ENCODE results near the gene PARVG. TPM values are rescaled to one million over a fixed set of nuclear protein-coding genes. Genes with fewer than 3 reads are reported as not detected.

PARVG gene
- total and polyA plus RNA-seq, 2 donors (not counting 3 experiments of a cell fraction or from before 2014, with no cell fraction given): 0.82 TPM; not detected in 1

DNA sequence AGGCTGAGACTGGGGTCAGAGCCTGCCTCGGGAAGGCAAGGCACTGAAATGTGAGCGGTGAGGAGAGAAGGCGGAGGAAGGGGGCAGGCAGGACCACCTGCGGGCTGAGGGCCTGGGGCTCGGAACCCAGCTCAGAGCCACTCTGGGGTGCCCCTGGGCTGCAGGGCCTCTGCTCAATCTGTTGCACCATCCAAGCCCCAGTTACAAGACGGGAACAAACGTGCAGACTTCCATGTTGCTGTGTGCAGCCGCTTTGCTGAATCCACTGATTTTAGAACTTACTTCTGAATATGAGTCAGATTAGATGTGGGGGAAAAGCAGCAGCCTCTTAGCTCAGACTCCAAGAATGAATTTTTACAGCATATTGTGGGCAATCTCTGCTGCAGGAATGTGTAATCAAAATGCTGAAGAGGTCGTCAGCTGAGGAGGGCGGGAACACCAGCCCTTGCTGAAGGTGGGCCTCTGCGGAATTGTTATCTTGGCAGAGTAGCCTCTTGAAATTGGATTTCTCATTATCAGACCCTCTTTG is 21.6 kb downstream of the PARVG start:
- Histone ChIP-seq H3K79me2 (ENCODE audit: control insufficient read depth, insufficient read depth, low read length) (no peaks in the 10 kb centered on the region), H3K9me1 (replicated peaks; ENCODE audit: control insufficient read depth, extremely low read depth, insufficient read depth, low read length) (no peaks in the 10 kb centered on the region), H2AFZ (ENCODE audit: low read depth, low read length) (no peak overlapping the region), H3K4me2 (ENCODE audit: insufficient read depth, low read length) (no peak overlapping the region), H3K4me1 (ENCODE audit: control insufficient read depth, extremely low read depth, insufficient read depth, low read length) (no peaks in the 10 kb centered on the region), H3K27ac (ENCODE audit: insufficient read depth, low read depth, low read length) (no peak overlapping the region), H3K4me3 (replicated peaks in 1 of 3; ENCODE audit: insufficient read depth in 1 of 3, low read depth in 1 of 3, low read length in 3 of 3) (no peak overlapping the region), H3K27me3 (ENCODE audit: control insufficient read depth in 2 of 2, insufficient read depth in 2 of 2, low read length in 2 of 2) (no peaks in the 10 kb centered on the region), H4K20me1 (replicated peaks; ENCODE audit: control insufficient read depth, extremely low read depth, insufficient read depth, low read length) (no peaks in the 10 kb centered on the region), H3K9me3 (replicated peaks; ENCODE audit: control insufficient read depth, insufficient read depth, low read length) (no peaks in the 10 kb centered on the region), H3K36me3 (ENCODE audit: control insufficient read depth in 2 of 2, extremely low read depth in 1 of 2, insufficient read depth in 2 of 2, low read length in 2 of 2) (no peaks in the 10 kb centered on the region), H3K9ac (replicated peaks; ENCODE audit: extremely low read depth, insufficient read depth, low read length) (no peak overlapping the region)
- FAIRE-seq (no peak), DNase-seq (ENCODE audit: low read depth, low spot score) (no peak)
- TF ChIP-seq, protein P1, sequence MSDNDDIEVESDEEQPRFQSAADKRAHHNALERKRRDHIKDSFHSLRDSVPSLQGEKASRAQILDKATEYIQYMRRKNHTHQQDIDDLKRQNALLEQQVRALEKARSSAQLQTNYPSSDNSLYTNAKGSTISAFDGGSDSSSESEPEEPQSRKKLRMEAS (IDR thresholded peaks at IDR 0.05; ENCODE audit: insufficient read depth, insufficient read length): no peak
- TF ChIP-seq FOS (IDR thresholded peaks at IDR 0.05; ENCODE audit: borderline replicate concordance, insufficient read depth, low read length): no peak
- no peak for TF ChIP-seq GATA2 (IDR thresholded peaks at IDR 0.05; ENCODE audit: insufficient read depth, insufficient read length, low read depth, low read length)
- no peak for TF ChIP-seq JUN (IDR thresholded peaks at IDR 0.05; ENCODE audit: borderline replicate concordance, insufficient read depth, insufficient read length, low read depth)
- TF ChIP-seq MYC (IDR thresholded peaks at IDR 0.05; ENCODE audit: low read depth, low read length): no peak
- no peak for TF ChIP-seq CTCF (IDR thresholded peaks at IDR 0.05; ENCODE audit: extremely low read depth in 1 of 2, insufficient read depth in 1 of 2, low read depth in 1 of 2, low read length in 2 of 2)
- TF ChIP-seq POLR2AphosphoS5 (IDR thresholded peaks at IDR 0.05; ENCODE audit: insufficient read depth, low read depth, low read length): no peak
- ChIA-PET POLR2A (no interaction called here), CTCF (no interaction called here)
- dilution Hi-C loops (cut with MboI; ENCODE audit: extremely low pct_ligation_motif_present, low sequenced_read_pairs): no loop called here
- intact Hi-C loops (cut with micrococcal nuclease): no loop called here
- no TSS peak for BruUV-seq (replicated peaks)

Measured in endothelial cell of umbilical vein (primary cell).